ENCODE results near the gene LAMA4. TPM values are rescaled to one million over a fixed set of nuclear protein-coding genes. Genes with fewer than 3 reads are reported as not detected.
A peak's percentile ranks its signal among the peaks of the same experiment; 100 is the strongest.

LAMA4 gene
- total and polyA plus RNA-seq, 2 of the 13 experiments (the other 11 are each of a cell fraction or from before 2014, with no cell fraction given), result not detected

DNA sequence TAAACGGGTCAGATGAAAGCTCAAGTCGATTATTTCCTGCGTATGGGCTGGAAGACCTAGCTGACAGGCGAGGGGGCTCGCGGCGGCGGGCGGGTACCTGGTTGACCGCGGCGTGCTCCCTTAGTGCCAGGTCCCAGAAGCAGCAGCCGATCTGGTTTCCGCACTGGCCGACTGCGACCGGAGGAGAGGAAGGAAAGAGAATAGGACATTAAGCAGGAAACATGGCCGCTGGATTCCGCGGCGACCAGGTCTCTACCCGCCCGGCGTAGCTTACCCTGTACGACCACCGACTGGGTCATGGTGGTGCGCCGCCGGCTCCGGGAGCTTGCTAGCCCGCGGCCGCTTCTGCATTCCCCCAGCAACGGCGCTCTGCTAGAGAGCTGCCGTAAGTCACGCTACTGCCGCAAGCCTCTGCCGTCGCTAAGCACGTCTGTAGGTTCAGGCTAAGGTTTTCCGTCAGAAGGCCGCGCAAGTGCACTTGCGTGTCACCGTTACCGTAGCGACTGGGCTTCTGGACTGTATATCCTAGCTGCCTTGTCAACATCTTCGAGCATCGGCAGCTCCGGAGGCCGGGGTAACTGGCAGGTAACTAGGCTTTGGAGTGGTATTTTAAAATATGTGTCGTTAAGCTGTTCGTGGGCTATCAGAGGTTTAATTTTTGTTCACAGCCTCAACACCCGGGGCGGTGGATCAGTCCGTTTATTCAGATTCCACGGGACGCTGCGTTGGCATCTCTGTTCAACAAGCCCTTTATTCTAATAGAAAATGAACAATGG, 167.0 kb downstream of the LAMA4 start, which contains the start of the genes FAM229B and TUBE1 (continued):
- TF ChIP-seq TOPORS (CRISPR knock-in tag; IDR thresholded peaks at IDR 0.05), result peak; percentile 96
- 0 out of 2 replicates have a peak, but pooled peaks have one; percentile 38 for TF ChIP-seq NCOA1 (CRISPR knock-in tag; IDR thresholded peaks at IDR 0.05)
- no peak for TF ChIP-seq NONO (IDR thresholded peaks at IDR 0.05)
- TF ChIP-seq NONO (CRISPR knock-in tag; conservative IDR thresholded peaks at IDR 0.05), result peak; percentile 86
- no peak for TF ChIP-seq SOX13 (IDR thresholded peaks at IDR 0.05)
- TF ChIP-seq SOX13 (CRISPR knock-in tag; conservative IDR thresholded peaks at IDR 0.05 in 1 of 2, IDR thresholded peaks at IDR 0.05 in 1 of 2), result peak in 1 of 2 experiments; percentile 13; a peak in 1 of 4 replicates
- TF ChIP-seq, protein P1, sequence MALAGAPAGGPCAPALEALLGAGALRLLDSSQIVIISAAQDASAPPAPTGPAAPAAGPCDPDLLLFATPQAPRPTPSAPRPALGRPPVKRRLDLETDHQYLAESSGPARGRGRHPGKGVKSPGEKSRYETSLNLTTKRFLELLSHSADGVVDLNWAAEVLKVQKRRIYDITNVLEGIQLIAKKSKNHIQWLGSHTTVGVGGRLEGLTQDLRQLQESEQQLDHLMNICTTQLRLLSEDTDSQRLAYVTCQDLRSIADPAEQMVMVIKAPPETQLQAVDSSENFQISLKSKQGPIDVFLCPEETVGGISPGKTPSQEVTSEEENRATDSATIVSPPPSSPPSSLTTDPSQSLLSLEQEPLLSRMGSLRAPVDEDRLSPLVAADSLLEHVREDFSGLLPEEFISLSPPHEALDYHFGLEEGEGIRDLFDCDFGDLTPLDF (CRISPR knock-in tag; IDR thresholded peaks at IDR 0.05), result peak; percentile 64; the same call in 1 of the 2 replicates
- TF ChIP-seq MLX (CRISPR knock-in tag; IDR thresholded peaks at IDR 0.05), result 0 out of 2 replicates have a peak, but pooled peaks have one; percentile 23
- TF ChIP-seq ZBTB1 (CRISPR knock-in tag; IDR thresholded peaks at IDR 0.05; ENCODE audit: borderline replicate concordance), result no peak
- TF ChIP-seq MAZ (IDR thresholded peaks at IDR 0.05; ENCODE audit: borderline replicate concordance, low read depth, low read length), result 0 out of 2 replicates have a peak, but pooled peaks have one; percentile 18
- TF ChIP-seq MAZ (CRISPR knock-in tag; IDR thresholded peaks at IDR 0.05; ENCODE audit: low read depth), result peak; percentile 76; the same call in 1 of the 2 replicates
- TF ChIP-seq, protein P2, sequence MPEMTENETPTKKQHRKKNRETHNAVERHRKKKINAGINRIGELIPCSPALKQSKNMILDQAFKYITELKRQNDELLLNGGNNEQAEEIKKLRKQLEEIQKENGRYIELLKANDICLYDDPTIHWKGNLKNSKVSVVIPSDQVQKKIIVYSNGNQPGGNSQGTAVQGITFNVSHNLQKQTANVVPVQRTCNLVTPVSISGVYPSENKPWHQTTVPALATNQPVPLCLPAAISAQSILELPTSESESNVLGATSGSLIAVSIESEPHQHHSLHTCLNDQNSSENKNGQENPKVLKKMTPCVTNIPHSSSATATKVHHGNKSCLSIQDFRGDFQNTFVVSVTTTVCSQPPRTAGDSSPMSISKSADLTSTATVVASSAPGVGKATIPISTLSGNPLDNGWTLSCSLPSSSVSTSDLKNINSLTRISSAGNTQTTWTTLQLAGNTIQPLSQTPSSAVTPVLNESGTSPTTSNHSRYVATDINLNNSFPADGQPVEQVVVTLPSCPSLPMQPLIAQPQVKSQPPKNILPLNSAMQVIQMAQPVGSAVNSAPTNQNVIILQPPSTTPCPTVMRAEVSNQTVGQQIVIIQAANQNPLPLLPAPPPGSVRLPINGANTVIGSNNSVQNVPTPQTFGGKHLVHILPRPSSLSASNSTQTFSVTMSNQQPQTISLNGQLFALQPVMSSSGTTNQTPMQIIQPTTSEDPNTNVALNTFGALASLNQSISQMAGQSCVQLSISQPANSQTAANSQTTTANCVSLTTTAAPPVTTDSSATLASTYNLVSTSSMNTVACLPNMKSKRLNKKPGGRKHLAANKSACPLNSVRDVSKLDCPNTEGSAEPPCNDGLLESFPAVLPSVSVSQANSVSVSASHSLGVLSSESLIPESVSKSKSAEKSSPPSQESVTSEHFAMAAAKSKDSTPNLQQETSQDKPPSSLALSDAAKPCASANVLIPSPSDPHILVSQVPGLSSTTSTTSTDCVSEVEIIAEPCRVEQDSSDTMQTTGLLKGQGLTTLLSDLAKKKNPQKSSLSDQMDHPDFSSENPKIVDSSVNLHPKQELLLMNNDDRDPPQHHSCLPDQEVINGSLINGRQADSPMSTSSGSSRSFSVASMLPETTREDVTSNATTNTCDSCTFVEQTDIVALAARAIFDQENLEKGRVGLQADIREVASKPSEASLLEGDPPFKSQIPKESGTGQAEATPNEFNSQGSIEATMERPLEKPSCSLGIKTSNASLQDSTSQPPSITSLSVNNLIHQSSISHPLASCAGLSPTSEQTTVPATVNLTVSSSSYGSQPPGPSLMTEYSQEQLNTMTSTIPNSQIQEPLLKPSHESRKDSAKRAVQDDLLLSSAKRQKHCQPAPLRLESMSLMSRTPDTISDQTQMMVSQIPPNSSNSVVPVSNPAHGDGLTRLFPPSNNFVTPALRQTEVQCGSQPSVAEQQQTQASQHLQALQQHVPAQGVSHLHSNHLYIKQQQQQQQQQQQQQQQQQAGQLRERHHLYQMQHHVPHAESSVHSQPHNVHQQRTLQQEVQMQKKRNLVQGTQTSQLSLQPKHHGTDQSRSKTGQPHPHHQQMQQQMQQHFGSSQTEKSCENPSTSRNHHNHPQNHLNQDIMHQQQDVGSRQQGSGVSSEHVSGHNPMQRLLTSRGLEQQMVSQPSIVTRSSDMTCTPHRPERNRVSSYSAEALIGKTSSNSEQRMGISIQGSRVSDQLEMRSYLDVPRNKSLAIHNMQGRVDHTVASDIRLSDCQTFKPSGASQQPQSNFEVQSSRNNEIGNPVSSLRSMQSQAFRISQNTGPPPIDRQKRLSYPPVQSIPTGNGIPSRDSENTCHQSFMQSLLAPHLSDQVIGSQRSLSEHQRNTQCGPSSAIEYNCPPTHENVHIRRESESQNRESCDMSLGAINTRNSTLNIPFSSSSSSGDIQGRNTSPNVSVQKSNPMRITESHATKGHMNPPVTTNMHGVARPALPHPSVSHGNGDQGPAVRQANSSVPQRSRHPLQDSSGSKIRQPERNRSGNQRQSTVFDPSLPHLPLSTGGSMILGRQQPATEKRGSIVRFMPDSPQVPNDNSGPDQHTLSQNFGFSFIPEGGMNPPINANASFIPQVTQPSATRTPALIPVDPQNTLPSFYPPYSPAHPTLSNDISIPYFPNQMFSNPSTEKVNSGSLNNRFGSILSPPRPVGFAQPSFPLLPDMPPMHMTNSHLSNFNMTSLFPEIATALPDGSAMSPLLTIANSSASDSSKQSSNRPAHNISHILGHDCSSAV (CRISPR knock-in tag; IDR thresholded peaks at IDR 0.05; ENCODE audit: borderline replicate concordance), result 0 out of 2 replicates have a peak, but pooled peaks have one; percentile 42
- no peak for TF ChIP-seq CENPX (CRISPR knock-in tag; IDR thresholded peaks at IDR 0.05)
- peak; percentile 95 for TF ChIP-seq KAT8 (CRISPR knock-in tag; IDR thresholded peaks at IDR 0.05)
- TF ChIP-seq ZNF619 (CRISPR knock-in tag; IDR thresholded peaks at IDR 0.05), result no peak; the same call in 1 of the 2 replicates
- TF ChIP-seq TEF (CRISPR knock-in tag; IDR thresholded peaks at IDR 0.05), result no peak
- TF ChIP-seq, protein P3, sequence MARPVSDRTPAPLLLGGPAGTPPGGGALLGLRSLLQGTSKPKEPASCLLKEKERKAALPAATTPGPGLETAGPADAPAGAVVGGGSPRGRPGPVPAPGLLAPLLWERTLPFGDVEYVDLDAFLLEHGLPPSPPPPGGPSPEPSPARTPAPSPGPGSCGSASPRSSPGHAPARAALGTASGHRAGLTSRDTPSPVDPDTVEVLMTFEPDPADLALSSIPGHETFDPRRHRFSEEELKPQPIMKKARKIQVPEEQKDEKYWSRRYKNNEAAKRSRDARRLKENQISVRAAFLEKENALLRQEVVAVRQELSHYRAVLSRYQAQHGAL (CRISPR knock-in tag; IDR thresholded peaks at IDR 0.05; ENCODE audit: not compliant biosample characterization), result peak; percentile 71
